GM19238 (cell line): ENCODE results near the gene ST6GALNAC3.
"Not testable (repeated sequence)": the region's sequence is repeated elsewhere in the genome, so short reads cannot be mapped to it uniquely, and the experiment has no call there.

Source experiments
- DNase-seq: peaks from one replicate; pipeline ENCODE4 v3.0.0; 2011; ENCODE audit warnings: low spot score; ENCODE audit not compliant: insufficient read length

Gene ST6GALNAC3

GRCh38 chr1:76073481-76073880 is 1.1 kb upstream of the ST6GALNAC3 start:
- DNase-seq, result no peak

- no peak for DNase-seq
These were observed 593 bp downstream of the ST6GALNAC3 start for GRCh38 chr1:76075188-76075489.

- no peak for DNase-seq
These were observed 1.3 kb downstream of the ST6GALNAC3 start for GRCh38 chr1:76075877-76076276.

GRCh38 chr1:76079475-76080227 is 5.1 kb downstream of the ST6GALNAC3 start:
- DNase-seq, result no peak

GRCh38 chr1:76080552-76081079 is 6.1 kb downstream of the ST6GALNAC3 start:
- no peak for DNase-seq

- DNase-seq, result no peak
These were observed 7.5 kb downstream of the ST6GALNAC3 start for GRCh38 chr1:76082062-76082461.

GRCh38 chr1:76083189-76083588 is 8.6 kb downstream of the ST6GALNAC3 start:
- no peak for DNase-seq

GRCh38 chr1:76084029-76084627 is 9.6 kb downstream of the ST6GALNAC3 start:
- no peak for DNase-seq

GRCh38 chr1:76084685-76085084 is 10.1 kb downstream of the ST6GALNAC3 start:
- DNase-seq, result no peak

GRCh38 chr1:76086109-76086508 is 11.6 kb downstream of the ST6GALNAC3 start:
- no peak for DNase-seq

- no peak for DNase-seq
These were observed 12.1 kb downstream of the ST6GALNAC3 start for GRCh38 chr1:76086597-76086996.

- no peak for DNase-seq
These were observed 16.0 kb downstream of the ST6GALNAC3 start for GRCh38 chr1:76090283-76091203.

GRCh38 chr1:76092812-76093211 is 18.3 kb downstream of the ST6GALNAC3 start:
- DNase-seq, result no peak

- no peak for DNase-seq
These were observed 19.2 kb downstream of the ST6GALNAC3 start for GRCh38 chr1:76093522-76094312.

- DNase-seq, result no peak
These were observed 21.3 kb downstream of the ST6GALNAC3 start for GRCh38 chr1:76095802-76096201.

- not testable (repeated sequence) for DNase-seq
These were observed 22.5 kb downstream of the ST6GALNAC3 start for GRCh38 chr1:76097064-76097463.

GRCh38 chr1:76098845-76099244 is 24.3 kb downstream of the ST6GALNAC3 start:
- no peak for DNase-seq

GRCh38 chr1:76101548-76101947 is 27.0 kb downstream of the ST6GALNAC3 start:
- no peak for DNase-seq

GRCh38 chr1:76102046-76102445 is 27.5 kb downstream of the ST6GALNAC3 start:
- DNase-seq, result no peak

GRCh38 chr1:76103034-76103433 is 28.5 kb downstream of the ST6GALNAC3 start:
- no peak for DNase-seq

GRCh38 chr1:76105372-76105771 is 30.8 kb downstream of the ST6GALNAC3 start:
- no peak for DNase-seq
